K562 (cell line): ENCODE data around the gene LIPJ. TPM values are rescaled to one million over a fixed set of nuclear protein-coding genes. Genes with fewer than 3 reads are reported as not detected.

Experiments
- ATAC-seq: fragments of 200-7000 bp; cut with Tn5 transposase; 3 replicates; pipeline ENCODE4 v1.9.1; 2020; ENCODE audit warnings: moderate library complexity
- BruUV-seq: library from RNA; stranded (reverse); fragments of 400-500 nt; replicated peaks from 2 replicates; lab custom pipeline; 2021; lab: Mats Ljungman, UMichigan
- CTCF ChIA-PET: fragments of 300-600 bp; formaldehyde crosslinking; extraction: SDS; loops from one replicate; lab custom pipeline; 2021; ENCODE audit warnings: low intra/inter-chr PET ratio; lab: Yijun Ruan, JAX
- POLR2A ChIA-PET: fragments of 300-600, 350-650 bp; sonication (Branson Sonifier 250); formaldehyde crosslinking; extraction: SDS; loops from one replicate; lab custom pipeline; 2021; ENCODE audit warnings: antibody characterized with exemption, inconsistent platforms; lab: Yijun Ruan, JAX
- DNase-seq, 4 experiments: peaks; one replicate each; pipeline versions ENCODE4 v3.0.0 to v3.0.0-alpha.2; 2011 to 2018; ENCODE audit warnings: low spot score in 3 of 4, mixed read lengths in 3 of 4; ENCODE audit errors: extremely low read depth in 1 of 4
- FAIRE-seq: peaks from 2 replicates; lab custom pipeline; 2011; peaks lifted over from hg19 to GRCh38; lab: Jason Lieb, UNC
- H2AFZ ChIP-seq: 2 replicates; pipeline ENCODE4 v1.6.0; 2011; ENCODE audit warnings: low read depth, low read length, control low read depth, inconsistent platforms
- H3K27ac ChIP-seq: fragments of 200-600 bp; 3 replicates; pipeline ENCODE4 v1.8.0; 2011; ENCODE audit warnings: low read depth, mild to moderate bottlenecking, control low read depth, inconsistent platforms, low read length, moderate library complexity, mixed read lengths; ENCODE audit errors: extremely low read depth
- H3K27me3 ChIP-seq, 2 experiments: fragments of 300-600 bp in 1 of 2; 2 replicates in 1 of 2; 3 replicates in 1 of 2; pipeline versions ENCODE4 v1.6.0 to v1.8.0; 2011; ENCODE audit warnings: inconsistent platforms in 2 of 2, low read length in 2 of 2, mild to moderate bottlenecking in 1 of 2, mixed read lengths in 1 of 2, moderate library complexity in 1 of 2; ENCODE audit not compliant: control insufficient read depth in 2 of 2, insufficient read depth in 2 of 2
- H3K36me3 ChIP-seq: fragments of 300-600 bp; 3 replicates; pipeline ENCODE4 v1.8.0; 2011; ENCODE audit warnings: mild to moderate bottlenecking, low read length, inconsistent platforms; ENCODE audit not compliant: control insufficient read depth, insufficient read depth
- H3K4me1 ChIP-seq, 2 experiments: fragments of 200-600 bp in 1 of 2; replicated peaks in 1 of 2; 2 replicates in 1 of 2; 3 replicates in 1 of 2; pipeline versions ENCODE4 v1.5.1 to v1.8.0; 2011; ENCODE audit warnings: inconsistent platforms in 2 of 2, low read length in 2 of 2, mild to moderate bottlenecking in 1 of 2, mixed read lengths in 1 of 2, moderate library complexity in 1 of 2; ENCODE audit not compliant: control insufficient read depth in 2 of 2, insufficient read depth in 2 of 2
- H3K4me2 ChIP-seq: 2 replicates; pipeline ENCODE4 v1.6.1; 2011; ENCODE audit warnings: low read length, control low read depth, inconsistent platforms, mixed read lengths; ENCODE audit not compliant: insufficient read depth
- H3K4me3 ChIP-seq: fragments of 200-600 bp; sonication (generic), shearing (Covaris generic); 2 replicates; pipeline ENCODE4 v1.5.1; 2016; ENCODE audit warnings: control low read depth, inconsistent platforms
- H3K79me2 ChIP-seq: fragments of 200-600 bp; 3 replicates; pipeline ENCODE4 v1.8.0; 2011; ENCODE audit warnings: low read length, inconsistent platforms; ENCODE audit not compliant: control insufficient read depth, insufficient read depth
- H3K9ac ChIP-seq, 2 experiments: 2 replicates each; pipeline versions ENCODE4 v1.6.0 to v1.6.1; 2011; ENCODE audit warnings: low read depth in 2 of 2, low read length in 2 of 2, control low read depth in 1 of 2, inconsistent platforms in 1 of 2, mild to moderate bottlenecking in 1 of 2, mixed read lengths in 1 of 2; ENCODE audit not compliant: insufficient read depth in 1 of 2
- H3K9me1 ChIP-seq: one replicate; pipeline ENCODE4 v1.6.0; 2011; ENCODE audit warnings: inconsistent platforms, mild to moderate bottlenecking, low read length, moderate library complexity; ENCODE audit not compliant: control insufficient read depth, insufficient read depth
- H3K9me3 ChIP-seq: replicated peaks from 2 replicates; pipeline ENCODE4 v1.5.1; 2011; ENCODE audit warnings: low read depth, low read length, inconsistent platforms; ENCODE audit not compliant: control insufficient read depth, insufficient read depth
- H4K20me1 ChIP-seq: replicated peaks from 2 replicates; pipeline ENCODE4 v1.6.1; 2011; ENCODE audit warnings: low read length, inconsistent platforms, mixed read lengths; ENCODE audit not compliant: control insufficient read depth, insufficient read depth
- CREM ChIP-seq: IDR thresholded peaks from 2 replicates; pipeline ENCODE4 v1.6.1; 2014; ENCODE audit warnings: antibody characterized with exemption, low read depth
- ELF1 ChIP-seq: fragments of 200-800 bp; sonication (Bioruptor generic); IDR thresholded peaks from 2 replicates; pipeline ENCODE4 v1.6.1; 2016; ENCODE audit warnings: missing genetic modification characterization, missing compliant biosample characterization
- FOXK2 ChIP-seq, 2 experiments: fragments of 450-650 bp; IDR thresholded peaks in 1 of 2; conservative IDR thresholded peaks in 1 of 2; 2 replicates each; pipeline ENCODE4 v1.6.1; 2016; ENCODE audit warnings: low read depth in 2 of 2, mild to moderate bottlenecking in 1 of 2
- HDGF ChIP-seq: fragments of 450-650 bp; IDR thresholded peaks from 2 replicates; pipeline ENCODE4 v1.6.1; 2016
- KDM5B ChIP-seq: fragments of 200-600 bp; sonication (generic); IDR thresholded peaks from 2 replicates; pipeline ENCODE4 v1.6.1; 2012; ENCODE audit warnings: low read depth, mild to moderate bottlenecking, moderate library complexity, low read length, control low read depth, inconsistent platforms; ENCODE audit not compliant: insufficient replicate concordance
- MNT ChIP-seq, 2 experiments: fragments of 450-650 bp; conservative IDR thresholded peaks; 2 replicates each; pipeline ENCODE4 v1.6.1; 2017; ENCODE audit warnings: mild to moderate bottlenecking in 2 of 2, moderate library complexity in 2 of 2
- NFIX ChIP-seq: fragments of 250-450 bp; sonication (Bioruptor Pico); IDR thresholded peaks from 2 replicates; pipeline ENCODE4 v1.4.0; 2020; ENCODE audit warnings: low read depth, mild to moderate bottlenecking, moderate library complexity
- WHSC1 ChIP-seq: IDR thresholded peaks from one replicate; pipeline ENCODE4 v1.6.1; 2012; ENCODE audit warnings: low read length, control low read depth, inconsistent platforms
- WGBS: fragments of 100-300 bp; shearing (Covaris generic); methylation state at CpG from one replicate; pipeline ENCODE4 v1.1.6; 2016; ENCODE audit warnings: low coverage, mixed read lengths; ENCODE audit not compliant: insufficient coverage; ENCODE audit errors: missing lambda C conversion rate; 5-methylcytosine and 5-hydroxymethylcytosine counted together
- in situ Hi-C: fragments of 300-500 bp; cut with MboI; formaldehyde crosslinking; loops from 4 replicates; pipeline ENCODE4 v1.15.0; 2018; ENCODE audit warnings: inconsistent platforms, mixed read lengths
- intact Hi-C: fragments of 100-400 bp; cut with micrococcal nuclease; formaldehyde crosslinking; loops from 2 replicates; pipeline ENCODE4 v1.14.2; 2022
- polyA plus RNA-seq, 8 experiments: library from polyadenylated mRNA; depleted of rRNA in 4 of 8; stranded (reverse) in 5 of 8; unstranded in 3 of 8; fragments of >200 nt; fragmentation: Nextera tagmentation in 2 of 8; fragmentation: Illumina TruSeq in 1 of 8; extraction: Ambion mirVana in 2 of 8; extraction: Trizol in 1 of 8; gene quantifications; 2 replicates each; pipeline versions ENCODE4 v1.2.1 to v1.2.3, GENCODE V29; 2011 to 2014; ENCODE audit warnings: inconsistent platforms in 1 of 8, missing spikeins in 1 of 8
- total RNA-seq, 7 experiments: library from RNA; depleted of rRNA in 6 of 7; stranded (reverse); fragments of >200 nt in 6 of 7; fragmentation: Illumina TruSeq in 2 of 7; extraction: Trizol in 2 of 7; gene quantifications; 2 replicates each; pipeline versions ENCODE4 v1.2.1 to v1.2.3, GENCODE V29; 2011 to 2021; ENCODE audit warnings: low replicate concordance in 1 of 7
- TF ChIP-seq, protein P1 (sequence below): fragments of 200-800 bp; sonication (Bioruptor generic); IDR thresholded peaks from 2 replicates; pipeline ENCODE4 v1.6.1; 2016; ENCODE audit warnings: missing genetic modification characterization, missing compliant biosample characterization

LIPJ gene
- total and polyA plus RNA-seq, 9 of the 15 experiments (the other 6 are each of a cell fraction or from before 2014, with no cell fraction given): not detected

- no peaks in the 10 kb centered on the region for H3K9me3 ChIP-seq
- intact Hi-C loops: no loop called here
- no peaks in the 10 kb centered on the region for H3K9me1 ChIP-seq
- H3K9ac ChIP-seq: no peak overlapping the region
- no peak overlapping the region for H3K4me2 ChIP-seq
- no peaks in the 10 kb centered on the region for H3K79me2 ChIP-seq
- no peak overlapping the region for H2AFZ ChIP-seq
- no peaks in the 10 kb centered on the region for H4K20me1 ChIP-seq
- WGBS: 0% methylated on average over 2 of the region's 2 CpGs
- no peak overlapping the region for H3K4me3 ChIP-seq
- no peaks in the 10 kb centered on the region for H3K4me1 ChIP-seq
- no TSS peak for BruUV-seq
- ChIA-PET CTCF (no interaction called here), POLR2A (no interaction called here)
- ATAC-seq (no peak), DNase-seq (no peak), FAIRE-seq (no peak)
- in situ Hi-C loops: no loop called here
- TF ChIP-seq CREM (no peak), KDM5B (no peak), WHSC1 (no peak), FOXK2 (conservative IDR thresholded peaks at IDR 0.05 in 1 of 2, IDR thresholded peaks at IDR 0.05 in 1 of 2; ENCODE audit: low read depth in 2 of 2) (no peak), ELF1 (tag) (no peak), HDGF (no peak), NFIX (CRISPR knock-in tag) (no peak), MNT (conservative IDR thresholded peaks at IDR 0.05) (no peak)
- TF ChIP-seq, protein P1, sequence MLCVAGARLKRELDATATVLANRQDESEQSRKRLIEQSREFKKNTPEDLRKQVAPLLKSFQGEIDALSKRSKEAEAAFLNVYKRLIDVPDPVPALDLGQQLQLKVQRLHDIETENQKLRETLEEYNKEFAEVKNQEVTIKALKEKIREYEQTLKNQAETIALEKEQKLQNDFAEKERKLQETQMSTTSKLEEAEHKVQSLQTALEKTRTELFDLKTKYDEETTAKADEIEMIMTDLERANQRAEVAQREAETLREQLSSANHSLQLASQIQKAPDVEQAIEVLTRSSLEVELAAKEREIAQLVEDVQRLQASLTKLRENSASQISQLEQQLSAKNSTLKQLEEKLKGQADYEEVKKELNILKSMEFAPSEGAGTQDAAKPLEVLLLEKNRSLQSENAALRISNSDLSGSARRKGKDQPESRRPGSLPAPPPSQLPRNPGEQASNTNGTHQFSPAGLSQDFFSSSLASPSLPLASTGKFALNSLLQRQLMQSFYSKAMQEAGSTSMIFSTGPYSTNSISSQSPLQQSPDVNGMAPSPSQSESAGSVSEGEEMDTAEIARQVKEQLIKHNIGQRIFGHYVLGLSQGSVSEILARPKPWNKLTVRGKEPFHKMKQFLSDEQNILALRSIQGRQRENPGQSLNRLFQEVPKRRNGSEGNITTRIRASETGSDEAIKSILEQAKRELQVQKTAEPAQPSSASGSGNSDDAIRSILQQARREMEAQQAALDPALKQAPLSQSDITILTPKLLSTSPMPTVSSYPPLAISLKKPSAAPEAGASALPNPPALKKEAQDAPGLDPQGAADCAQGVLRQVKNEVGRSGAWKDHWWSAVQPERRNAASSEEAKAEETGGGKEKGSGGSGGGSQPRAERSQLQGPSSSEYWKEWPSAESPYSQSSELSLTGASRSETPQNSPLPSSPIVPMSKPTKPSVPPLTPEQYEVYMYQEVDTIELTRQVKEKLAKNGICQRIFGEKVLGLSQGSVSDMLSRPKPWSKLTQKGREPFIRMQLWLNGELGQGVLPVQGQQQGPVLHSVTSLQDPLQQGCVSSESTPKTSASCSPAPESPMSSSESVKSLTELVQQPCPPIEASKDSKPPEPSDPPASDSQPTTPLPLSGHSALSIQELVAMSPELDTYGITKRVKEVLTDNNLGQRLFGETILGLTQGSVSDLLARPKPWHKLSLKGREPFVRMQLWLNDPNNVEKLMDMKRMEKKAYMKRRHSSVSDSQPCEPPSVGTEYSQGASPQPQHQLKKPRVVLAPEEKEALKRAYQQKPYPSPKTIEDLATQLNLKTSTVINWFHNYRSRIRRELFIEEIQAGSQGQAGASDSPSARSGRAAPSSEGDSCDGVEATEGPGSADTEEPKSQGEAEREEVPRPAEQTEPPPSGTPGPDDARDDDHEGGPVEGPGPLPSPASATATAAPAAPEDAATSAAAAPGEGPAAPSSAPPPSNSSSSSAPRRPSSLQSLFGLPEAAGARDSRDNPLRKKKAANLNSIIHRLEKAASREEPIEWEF (CRISPR knock-in tag): no peak
- H3K27me3 ChIP-seq: no peaks in the 10 kb centered on the region
- H3K27ac ChIP-seq: no peak overlapping the region
- H3K36me3 ChIP-seq: no peaks in the 10 kb centered on the region
Measured at GRCh38 chr10:88551246-88551645, 35.3 kb upstream of the LIPJ start.
